Osteocyte (in vitro differentiated cells): ENCODE results near the gene ARID3C. TPM values are rescaled to one million over a fixed set of nuclear protein-coding genes. Genes with fewer than 3 reads are reported as not detected.
A peak's percentile ranks its signal among the peaks of the same experiment; 100 is the strongest.
"Not testable (repeated sequence)": the region's sequence is repeated elsewhere in the genome, so short reads cannot be mapped to it uniquely, and the experiment has no call there.

Source experiments
- DNase-seq: peaks from one replicate; pipeline ENCODE4 v3.0.0; 2021; ENCODE audit warnings: mixed read lengths; ENCODE audit not compliant: unreplicated experiment; ENCODE audit errors: extremely low spot score
- H3K27ac Mint-ChIP-seq: one replicate; pipeline ENCODE4 v1.8.0; 2021; ENCODE audit warnings: mild to moderate bottlenecking, mixed read lengths; ENCODE audit not compliant: unreplicated experiment
- H3K27me3 Mint-ChIP-seq: one replicate; pipeline ENCODE4 v1.8.0; 2021; ENCODE audit warnings: mixed read lengths; ENCODE audit not compliant: unreplicated experiment
- H3K36me3 Mint-ChIP-seq: one replicate; pipeline ENCODE4 v1.8.0; 2021; ENCODE audit warnings: mixed read lengths; ENCODE audit not compliant: unreplicated experiment
- H3K4me1 Mint-ChIP-seq: one replicate; pipeline ENCODE4 v1.8.0; 2021; ENCODE audit warnings: mixed read lengths; ENCODE audit not compliant: unreplicated experiment
- H3K4me3 Mint-ChIP-seq: one replicate; pipeline ENCODE4 v1.8.0; 2021; ENCODE audit warnings: mild to moderate bottlenecking, moderate library complexity, mixed read lengths; ENCODE audit not compliant: unreplicated experiment
- H3K9me3 Mint-ChIP-seq: one replicate; pipeline ENCODE4 v1.8.0; 2021; ENCODE audit warnings: mixed read lengths; ENCODE audit not compliant: unreplicated experiment
- total RNA-seq: library from RNA; stranded (reverse); gene quantifications from 2 replicates; pipeline ENCODE4 v1.2.1, GENCODE V29; 2021
- TF ChIP-seq, protein P1 (sequence below): fragments of 200-600 bp; sonication (generic); IDR thresholded peaks from 2 replicates; pipeline ENCODE4 v1.5.0; 2021; ENCODE audit warnings: antibody characterized with exemption, mild to moderate bottlenecking, moderate library complexity

ARID3C gene
- total RNA-seq, 1 donor from 2014 or later, result not detected

GRCh38 chr9:34647084-34647403, 18.2 kb upstream of the ARID3C start:
- Mint-ChIP-seq H3K27ac (peak overlapping the region; percentile 82), H3K4me1 (peaks cover 32% of the 10 kb centered on the region), H3K27me3 (no peaks in the 10 kb centered on the region), H3K4me3 (peak overlapping the region; percentile 88), H3K9me3 (no peaks in the 10 kb centered on the region), H3K36me3 (peaks cover 12% of the 10 kb centered on the region)
- TF ChIP-seq, protein P1, sequence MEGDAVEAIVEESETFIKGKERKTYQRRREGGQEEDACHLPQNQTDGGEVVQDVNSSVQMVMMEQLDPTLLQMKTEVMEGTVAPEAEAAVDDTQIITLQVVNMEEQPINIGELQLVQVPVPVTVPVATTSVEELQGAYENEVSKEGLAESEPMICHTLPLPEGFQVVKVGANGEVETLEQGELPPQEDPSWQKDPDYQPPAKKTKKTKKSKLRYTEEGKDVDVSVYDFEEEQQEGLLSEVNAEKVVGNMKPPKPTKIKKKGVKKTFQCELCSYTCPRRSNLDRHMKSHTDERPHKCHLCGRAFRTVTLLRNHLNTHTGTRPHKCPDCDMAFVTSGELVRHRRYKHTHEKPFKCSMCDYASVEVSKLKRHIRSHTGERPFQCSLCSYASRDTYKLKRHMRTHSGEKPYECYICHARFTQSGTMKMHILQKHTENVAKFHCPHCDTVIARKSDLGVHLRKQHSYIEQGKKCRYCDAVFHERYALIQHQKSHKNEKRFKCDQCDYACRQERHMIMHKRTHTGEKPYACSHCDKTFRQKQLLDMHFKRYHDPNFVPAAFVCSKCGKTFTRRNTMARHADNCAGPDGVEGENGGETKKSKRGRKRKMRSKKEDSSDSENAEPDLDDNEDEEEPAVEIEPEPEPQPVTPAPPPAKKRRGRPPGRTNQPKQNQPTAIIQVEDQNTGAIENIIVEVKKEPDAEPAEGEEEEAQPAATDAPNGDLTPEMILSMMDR, result no peak
- no peak for DNase-seq

GRCh38 chr9:34646211-34647083, 17.6 kb upstream of the ARID3C start, which contains the start of gene GALT:
Gene GALT, plus strand, starts transcription at chr9:34646675. Its CDS starts 30 bp downstream, at chr9:34646705.
- Mint-ChIP-seq H3K27ac (peak within 1 kb of the TSS; percentile 82), H3K9me3 (no peaks in the 10 kb centered on the region), H3K4me3 (peak within 1 kb of the TSS; percentile 88), H3K4me1 (peaks cover 26% of the 10 kb centered on the region), H3K36me3 (peaks cover 12% of the 10 kb centered on the region), H3K27me3 (no peaks in the 10 kb centered on the region)
- TF ChIP-seq, protein P1, result peak; percentile 51
- peak; percentile 97 for DNase-seq

DNA sequence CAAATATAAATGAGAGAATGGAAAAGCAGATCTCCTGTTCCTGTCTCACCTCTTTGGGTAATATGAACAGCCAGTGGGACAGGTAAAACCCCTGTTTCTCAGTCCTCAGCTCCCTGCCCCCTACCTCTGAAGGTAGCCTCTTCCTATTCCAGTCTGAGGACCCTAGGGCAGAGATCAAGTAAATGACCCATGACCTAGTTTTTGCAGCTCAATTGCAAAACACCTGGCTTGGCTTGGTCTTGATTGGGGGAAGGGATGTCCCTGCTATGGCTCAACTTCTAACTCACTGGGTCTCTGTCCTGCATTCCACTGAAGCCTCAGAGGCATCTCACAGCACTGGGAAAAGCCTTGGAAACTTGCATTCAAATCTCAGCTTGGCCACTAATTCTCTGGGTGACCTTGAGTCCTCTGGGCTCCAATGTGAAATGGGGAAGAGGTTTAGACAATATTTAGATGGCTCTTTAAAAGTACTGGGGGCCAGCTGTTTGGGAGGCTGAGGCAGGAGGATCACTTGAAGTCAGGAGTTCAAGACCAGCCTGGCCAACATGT, 16.0 kb upstream of the ARID3C start:
- no peak for DNase-seq
- H3K27ac Mint-ChIP-seq, result no peak overlapping the region
- H3K36me3 Mint-ChIP-seq, result peaks cover 12% of the 10 kb centered on the region
- TF ChIP-seq, protein P1, result no peak
- H3K9me3 Mint-ChIP-seq, result no peaks in the 10 kb centered on the region
- no peak overlapping the region for H3K4me3 Mint-ChIP-seq
- peaks cover 18% of the 10 kb centered on the region for H3K4me1 Mint-ChIP-seq
- H3K27me3 Mint-ChIP-seq, result no peaks in the 10 kb centered on the region

GRCh38 chr9:34642679-34643078, 13.8 kb upstream of the ARID3C start:
- no peak for DNase-seq
- no peak overlapping the region for H3K4me3 Mint-ChIP-seq
- H3K27ac Mint-ChIP-seq, result no peak overlapping the region
- TF ChIP-seq, protein P1, result no peak
- peaks cover 22% of the 10 kb centered on the region for H3K4me1 Mint-ChIP-seq
- H3K27me3 Mint-ChIP-seq, result no peaks in the 10 kb centered on the region
- H3K9me3 Mint-ChIP-seq, result no peaks in the 10 kb centered on the region
- H3K36me3 Mint-ChIP-seq, result no peaks in the 10 kb centered on the region

DNA sequence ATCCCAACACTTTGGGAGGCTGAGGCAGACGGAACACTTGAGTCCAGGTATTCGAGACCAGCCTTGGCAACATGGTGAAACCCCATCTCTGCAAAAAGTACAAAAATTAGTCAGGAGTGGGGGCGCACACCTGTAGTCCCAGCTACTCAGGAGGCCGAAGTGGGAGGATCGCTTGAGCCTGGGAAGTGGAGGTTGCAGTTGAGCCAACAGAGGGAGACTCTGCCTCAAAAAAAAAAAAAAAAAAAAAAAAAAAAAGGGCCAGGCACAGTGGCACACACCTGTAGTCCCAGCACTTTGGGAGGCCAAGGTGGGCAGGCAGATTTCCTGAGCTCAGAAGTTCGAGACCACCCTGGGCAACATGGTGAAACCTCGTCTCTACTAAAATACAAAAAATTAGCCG, 10.5 kb upstream of the ARID3C start:
- not testable (repeated sequence) for H3K9me3 Mint-ChIP-seq, H3K36me3 Mint-ChIP-seq, H3K27ac Mint-ChIP-seq, H3K27me3 Mint-ChIP-seq, H3K4me3 Mint-ChIP-seq, DNase-seq
- H3K4me1 Mint-ChIP-seq, result peaks cover 20% of the 10 kb centered on the region
